Mesenchymal stem cell (in vitro differentiated cells and primary cell): ENCODE results near the gene CHRND.

Source experiments
- DNase-seq: peaks from one replicate; pipeline ENCODE4 v3.0.0-alpha.2; 2013
- H2AFZ ChIP-seq: one replicate; pipeline ENCODE4 v1.6.1; 2013; ENCODE audit warnings: low read depth, mild to moderate bottlenecking, control low read depth, inconsistent platforms, low read length, moderate library complexity
- H2AK5ac ChIP-seq: 2 replicates; pipeline ENCODE4 v1.6.1; 2013; ENCODE audit warnings: low read length, moderate library complexity, mild to moderate bottlenecking, inconsistent platforms; ENCODE audit not compliant: severe bottlenecking
- H2BK120ac ChIP-seq: one replicate; pipeline ENCODE4 v1.6.1; 2013; ENCODE audit warnings: low read depth, mild to moderate bottlenecking, inconsistent platforms, low read length, moderate library complexity
- H2BK12ac ChIP-seq, 2 experiments: one replicate each; pipeline ENCODE4 v1.6.1; 2013; ENCODE audit warnings: inconsistent platforms in 2 of 2, low read length in 2 of 2, mild to moderate bottlenecking in 2 of 2, moderate library complexity in 2 of 2, control low read depth in 1 of 2
- H2BK15ac ChIP-seq: one replicate; pipeline ENCODE4 v1.6.1; 2013; ENCODE audit warnings: mild to moderate bottlenecking, low read depth, inconsistent platforms; ENCODE audit not compliant: poor library complexity, severe bottlenecking
- H2BK5ac ChIP-seq: 2 replicates; pipeline ENCODE4 v1.6.1; 2013; ENCODE audit warnings: low read depth, mild to moderate bottlenecking, low read length, control low read depth, inconsistent platforms; ENCODE audit not compliant: poor library complexity, severe bottlenecking
- H3K14ac ChIP-seq, 2 experiments: one replicate each; pipeline ENCODE4 v1.6.1; 2013; ENCODE audit warnings: inconsistent platforms in 2 of 2, low read length in 2 of 2, control low read depth in 1 of 2, mild to moderate bottlenecking in 1 of 2, moderate library complexity in 1 of 2
- H3K18ac ChIP-seq, 2 experiments: one replicate each; pipeline ENCODE4 v1.6.1; 2013; ENCODE audit warnings: inconsistent platforms in 2 of 2, low read length in 2 of 2, control low read depth in 1 of 2, low read depth in 1 of 2, mild to moderate bottlenecking in 1 of 2
- H3K23ac ChIP-seq, 2 experiments: one replicate each; pipeline ENCODE4 v1.6.1; 2013; ENCODE audit warnings: inconsistent platforms in 2 of 2, low read length in 2 of 2, mild to moderate bottlenecking in 2 of 2, moderate library complexity in 2 of 2, control low read depth in 1 of 2
- H3K27ac ChIP-seq: 2 replicates; pipeline ENCODE4 v1.5.1; 2013; ENCODE audit warnings: mild to moderate bottlenecking, moderate library complexity, low read length, control low read depth, inconsistent platforms; ENCODE audit not compliant: poor library complexity, severe bottlenecking
- H3K27me3 ChIP-seq, 2 experiments: 2 replicates each; pipeline versions ENCODE4 v1.6.1 to v1.7.0; 2013; ENCODE audit warnings: low read length in 2 of 2, mild to moderate bottlenecking in 2 of 2, moderate library complexity in 2 of 2, control low read depth in 1 of 2, inconsistent platforms in 1 of 2; ENCODE audit not compliant: control insufficient read depth in 1 of 2, insufficient read depth in 1 of 2
- H3K36me3 ChIP-seq, 2 experiments: 2 replicates each; pipeline versions ENCODE4 v1.6.1 to v1.7.0; 2013; ENCODE audit warnings: low read length in 2 of 2, control low read depth in 1 of 2, inconsistent platforms in 1 of 2, low read depth in 1 of 2, mild to moderate bottlenecking in 1 of 2; ENCODE audit not compliant: insufficient read depth in 2 of 2, control insufficient read depth in 1 of 2
- H3K4ac ChIP-seq, 2 experiments: one replicate each; pipeline ENCODE4 v1.6.1; 2013; ENCODE audit warnings: inconsistent platforms in 2 of 2, low read length in 2 of 2, mild to moderate bottlenecking in 2 of 2, moderate library complexity in 2 of 2, control low read depth in 1 of 2, low read depth in 1 of 2
- H3K4me1 ChIP-seq: 2 replicates; pipeline ENCODE4 v1.6.1; 2013; ENCODE audit warnings: low read depth, low read length, control low read depth; ENCODE audit not compliant: control insufficient read depth, insufficient read depth
- H3K4me2 ChIP-seq: 2 replicates; pipeline ENCODE4 v1.6.1; 2013; ENCODE audit warnings: low read length, mild to moderate bottlenecking, inconsistent platforms; ENCODE audit not compliant: poor library complexity, severe bottlenecking
- H3K4me3 ChIP-seq, 2 experiments: 2 replicates each; pipeline versions ENCODE4 v1.5.1 to v1.7.0; 2013; ENCODE audit warnings: low read length in 2 of 2, mild to moderate bottlenecking in 2 of 2, control low read depth in 1 of 2, low read depth in 1 of 2; ENCODE audit not compliant: insufficient read depth in 1 of 2
- H3K79me1 ChIP-seq: replicated peaks from 2 replicates; pipeline ENCODE4 v1.6.1; 2013; ENCODE audit warnings: mild to moderate bottlenecking, control low read depth, low read length, inconsistent platforms; ENCODE audit not compliant: poor library complexity, severe bottlenecking
- H3K9ac ChIP-seq: 2 replicates; pipeline ENCODE4 v1.7.0; 2013; ENCODE audit warnings: mild to moderate bottlenecking, low read length, moderate library complexity
- H3K9me3 ChIP-seq: 2 replicates; pipeline ENCODE4 v1.7.0; 2013; ENCODE audit warnings: mild to moderate bottlenecking, low read length; ENCODE audit not compliant: control insufficient read depth
- H4K8ac ChIP-seq: one replicate; pipeline ENCODE4 v1.6.1; 2013; ENCODE audit warnings: inconsistent platforms, mild to moderate bottlenecking, low read length, moderate library complexity
- H4K91ac ChIP-seq: one replicate; pipeline ENCODE4 v1.6.1; 2013; ENCODE audit warnings: mild to moderate bottlenecking, low read length, inconsistent platforms
- WGBS: methylation state at CpG from one replicate; pipeline ENCODE4 v1.1.7; 2013; ENCODE audit warnings: mixed read lengths; 5-methylcytosine and 5-hydroxymethylcytosine counted together

CHRND gene

GRCh38 chr2:232484628-232485347 is 41.2 kb upstream of the CHRND start:
- H3K4me3 ChIP-seq, result no peak overlapping the region
- H2AFZ ChIP-seq, result no peak overlapping the region
- no peak overlapping the region for H4K91ac ChIP-seq
- whole genome bisulfite sequencing, result 89% methylated on average over 11 of the region's 12 CpGs
- no peak overlapping the region for H3K9ac ChIP-seq
- no peak overlapping the region for H3K27ac ChIP-seq
- no peak for DNase-seq
- H3K9me3 ChIP-seq, result no peaks in the 10 kb centered on the region
- no peak overlapping the region for H3K14ac ChIP-seq
- H2BK15ac ChIP-seq, result no peak overlapping the region
- peaks cover 14% of the 10 kb centered on the region for H3K4me1 ChIP-seq
- no peak overlapping the region for H2BK12ac ChIP-seq
- H3K4ac ChIP-seq, result no peak overlapping the region
- H3K79me1 ChIP-seq, result no peaks in the 10 kb centered on the region
- H3K4me2 ChIP-seq, result no peak overlapping the region
- no peak overlapping the region for H3K23ac ChIP-seq
- H3K27me3 ChIP-seq, result peaks cover 75 to 77% of the 10 kb centered on the region in 2 experiments
- H2BK5ac ChIP-seq, result no peak overlapping the region
- H2BK120ac ChIP-seq, result no peak overlapping the region
- H2AK5ac ChIP-seq, result no peak overlapping the region
- H3K18ac ChIP-seq, result no peak overlapping the region
- H4K8ac ChIP-seq, result no peak overlapping the region
- H3K36me3 ChIP-seq, result no peaks in the 10 kb centered on the region

GRCh38 chr2:232485348-232485756 is 40.6 kb upstream of the CHRND start:
- no peak overlapping the region for H3K9ac ChIP-seq
- H3K9me3 ChIP-seq, result no peaks in the 10 kb centered on the region
- 11% methylated on average over 22 of the region's 22 CpGs for whole genome bisulfite sequencing
- H2BK12ac ChIP-seq, result no peak overlapping the region
- H3K27me3 ChIP-seq, result peaks cover 75 to 82% of the 10 kb centered on the region in 2 experiments
- no peak overlapping the region for H3K18ac ChIP-seq
- H3K4me2 ChIP-seq, result no peak overlapping the region
- H3K27ac ChIP-seq, result no peak overlapping the region
- no peaks in the 10 kb centered on the region for H3K79me1 ChIP-seq
- no peak overlapping the region for H2AK5ac ChIP-seq
- no peaks in the 10 kb centered on the region for H3K36me3 ChIP-seq
- peaks cover 14% of the 10 kb centered on the region for H3K4me1 ChIP-seq
- H3K4ac ChIP-seq, result no peak overlapping the region
- no peak overlapping the region for H2BK15ac ChIP-seq
- no peak overlapping the region for H4K91ac ChIP-seq
- H3K4me3 ChIP-seq, result no peak overlapping the region
- H2AFZ ChIP-seq, result no peak overlapping the region
- H4K8ac ChIP-seq, result no peak overlapping the region
- no peak overlapping the region for H3K14ac ChIP-seq
- no peak for DNase-seq
- H2BK5ac ChIP-seq, result no peak overlapping the region
- H2BK120ac ChIP-seq, result no peak overlapping the region
- H3K23ac ChIP-seq, result no peak overlapping the region

GRCh38 chr2:232485757-232486557 is 40.0 kb upstream of the CHRND start:
- Histone ChIP-seq H3K4ac (no peak overlapping the region), H2BK12ac (no peak overlapping the region), H2AFZ (no peak overlapping the region), H3K36me3 (no peaks in the 10 kb centered on the region), H4K8ac (no peak overlapping the region), H3K27me3 (peaks cover 72 to 81% of the 10 kb centered on the region in 2 experiments), H2BK15ac (no peak overlapping the region), H3K4me3 (no peak overlapping the region), H3K79me1 (no peaks in the 10 kb centered on the region), H3K4me1 (peaks cover 14% of the 10 kb centered on the region), H2BK5ac (no peak overlapping the region), H2AK5ac (no peak overlapping the region), H3K9ac (no peak overlapping the region), H3K18ac (no peak overlapping the region), H3K9me3 (no peaks in the 10 kb centered on the region), H3K27ac (no peak overlapping the region), H3K14ac (no peak overlapping the region), H3K4me2 (no peak overlapping the region), H2BK120ac (no peak overlapping the region), H4K91ac (no peak overlapping the region), H3K23ac (no peak overlapping the region)
- DNase-seq, result no peak
- WGBS, result 5% methylated on average over 92 of the region's 111 CpGs

GRCh38 chr2:232486558-232487384 is 39.2 kb upstream of the CHRND start:
- H3K27me3 ChIP-seq, result peaks cover 74 to 87% of the 10 kb centered on the region in 2 experiments
- peaks cover 14% of the 10 kb centered on the region for H3K4me1 ChIP-seq
- no peaks in the 10 kb centered on the region for H3K36me3 ChIP-seq
- no peak overlapping the region for H4K91ac ChIP-seq
- H3K9ac ChIP-seq, result no peak overlapping the region
- no peak for DNase-seq
- H3K4me2 ChIP-seq, result peak overlapping the region; percentile 40
- H3K18ac ChIP-seq, result no peak overlapping the region
- H3K23ac ChIP-seq, result no peak overlapping the region
- H3K4me3 ChIP-seq, result no peak overlapping the region
- H3K14ac ChIP-seq, result no peak overlapping the region
- H2BK15ac ChIP-seq, result no peak overlapping the region
- no peaks in the 10 kb centered on the region for H3K79me1 ChIP-seq
- H3K4ac ChIP-seq, result no peak overlapping the region
- 7% methylated on average over 65 of the region's 74 CpGs for WGBS
- H2AK5ac ChIP-seq, result no peak overlapping the region
- H2BK120ac ChIP-seq, result no peak overlapping the region
- no peaks in the 10 kb centered on the region for H3K9me3 ChIP-seq
- H2BK12ac ChIP-seq, result no peak overlapping the region
- H4K8ac ChIP-seq, result no peak overlapping the region
- no peak overlapping the region for H3K27ac ChIP-seq
- H2AFZ ChIP-seq, result no peak overlapping the region
- H2BK5ac ChIP-seq, result no peak overlapping the region
